ENCODE measurements around the gene IFNK.

Gene IFNK

GRCh38 chr9:27573634-27574590, 49.8 kb downstream of the IFNK start:
- DNase-seq: peak; percentile 94 to 96
